Panc1 (cell line): Measurements from ENCODE around the gene MAP2K3. TPM values are rescaled to one million over a fixed set of nuclear protein-coding genes. Genes with fewer than 3 reads are reported as not detected.

Source experiments
- ATAC-seq: fragments of 200-7000 bp; cut with Tn5 transposase; 2 replicates; pipeline ENCODE4 v1.9.1; 2020; ENCODE audit warnings: mild to moderate bottlenecking, moderate library complexity
- BruUV-seq: library from RNA; stranded (reverse); fragments of 400-500 nt; replicated peaks from 2 replicates; lab custom pipeline; 2021; lab: Mats Ljungman, UMichigan
- CTCF ChIA-PET: fragments of 300-600 bp; sonication (Branson Sonifier 250); formaldehyde crosslinking; loops from one replicate; lab custom pipeline; 2022; ENCODE audit warnings: antibody characterized with exemption; lab: Charles Lee
- POLR2A ChIA-PET: fragments of 300-600 bp; sonication (Branson Sonifier 250); formaldehyde crosslinking; loops from one replicate; lab custom pipeline; 2022; ENCODE audit warnings: antibody characterized with exemption; lab: Charles Lee
- DNase-seq: peaks from one replicate; pipeline ENCODE4 v3.0.0-alpha.2; 2010; ENCODE audit warnings: low read depth, low spot score
- H3K27ac ChIP-seq: 2 replicates; pipeline ENCODE4 v1.5.1; 2011; ENCODE audit warnings: mild to moderate bottlenecking, low read length, inconsistent platforms
- H3K27me3 ChIP-seq: fragments of 200-500 bp; sonication (Bioruptor generic); 2 replicates; pipeline ENCODE4 v1.6.0; 2014; ENCODE audit warnings: low read length, inconsistent platforms; ENCODE audit not compliant: control insufficient read depth, insufficient read depth
- H3K36me3 ChIP-seq: fragments of 200-500 bp; sonication (Bioruptor generic); 2 replicates; pipeline ENCODE4 v1.5.1; 2014; ENCODE audit warnings: inconsistent platforms, mild to moderate bottlenecking, low read length, moderate library complexity; ENCODE audit not compliant: control insufficient read depth, insufficient read depth
- H3K4me1 ChIP-seq: 2 replicates; pipeline ENCODE4 v1.5.1; 2011; ENCODE audit warnings: inconsistent platforms, mild to moderate bottlenecking, low read length, moderate library complexity; ENCODE audit not compliant: control insufficient read depth, insufficient read depth
- H3K4me3 ChIP-seq, 2 experiments: 2 replicates each; pipeline ENCODE4 v1.5.1; 2011 to 2012; ENCODE audit warnings: low read depth in 2 of 2, low read length in 2 of 2, mild to moderate bottlenecking in 2 of 2, inconsistent platforms in 1 of 2, moderate library complexity in 1 of 2
- H3K9me3 ChIP-seq: fragments of 200-500 bp; sonication (Bioruptor generic); 2 replicates; pipeline ENCODE4 v1.5.1; 2014; ENCODE audit warnings: low read depth, mild to moderate bottlenecking, inconsistent platforms, low read length, moderate library complexity; ENCODE audit not compliant: control insufficient read depth, insufficient read depth
- CTCF ChIP-seq: fragments of 450-650 bp; IDR thresholded peaks from 2 replicates; pipeline ENCODE4 v1.5.1; 2017; ENCODE audit warnings: mild to moderate bottlenecking
- POLR2AphosphoS5 ChIP-seq: IDR thresholded peaks from 2 replicates; pipeline ENCODE4 v1.6.1; 2012; ENCODE audit warnings: mild to moderate bottlenecking, low read depth, low read length, moderate library complexity
- REST ChIP-seq, 2 experiments: IDR thresholded peaks; 2 replicates each; pipeline ENCODE4 v1.6.1; 2011 to 2012; ENCODE audit warnings: low read depth in 2 of 2, control low read depth in 1 of 2, low read length in 1 of 2, mild to moderate bottlenecking in 1 of 2, moderate library complexity in 1 of 2; ENCODE audit not compliant: insufficient read depth in 1 of 2
- SIN3A ChIP-seq: IDR thresholded peaks from 2 replicates; pipeline ENCODE4 v1.6.1; 2012; ENCODE audit warnings: low read depth, mild to moderate bottlenecking, low read length, moderate library complexity, borderline replicate concordance; ENCODE audit not compliant: insufficient read depth
- TCF7L2 ChIP-seq: IDR thresholded peaks from 2 replicates; pipeline ENCODE4 v1.6.1; 2011; ENCODE audit warnings: mild to moderate bottlenecking, low read depth, low read length, inconsistent platforms
- in situ Hi-C: cut with HindIII; loops from 2 replicates; pipeline ENCODE4 v1.10.0; 2016; ENCODE audit warnings: low sequenced_read_pairs, low pct_unique_long_range_greater_than_20kb
- intact Hi-C: fragments of 100-400 bp; cut with micrococcal nuclease; formaldehyde crosslinking; loops from one replicate; pipeline ENCODE4 v1.10.0; 2022; ENCODE audit not compliant: unreplicated experiment
- total RNA-seq: library from RNA; stranded (reverse); gene quantifications from one replicate; pipeline ENCODE4 v1.2.1, GENCODE V29; 2021; ENCODE audit not compliant: unreplicated experiment

Gene MAP2K3
- total RNA-seq, 1 experiment from 2014 or later: 44.4 TPM

GRCh38 chr17:21287703-21288449, 3.4 kb downstream of the MAP2K3 start:
- H3K4me1 ChIP-seq: peaks cover 38% of the 10 kb centered on the region
- peak; percentile 86; the same call in 1 of the 2 replicates for TF ChIP-seq SIN3A
- TF ChIP-seq POLR2AphosphoS5: peak; percentile 63; the same call in 1 of the 2 replicates
- TF ChIP-seq CTCF: no peak
- no TSS peak for BruUV-seq
- peak overlapping the region; percentile 90 for H3K27ac ChIP-seq
- in situ Hi-C loops: no loop called here
- H3K36me3 ChIP-seq: peaks cover 2% of the 10 kb centered on the region; the same call in 1 of the 2 replicates
- DNase-seq (peak; percentile 83), ATAC-seq (peak; percentile 76)
- CTCF ChIA-PET: no interaction called here
- intact Hi-C loops: loop anchor here (10.0 kb wide), 1 partner anchor 163 kb away; the partner anchor contains the start of gene DHRS7B
- H3K9me3 ChIP-seq: no peaks in the 10 kb centered on the region
- POLR2A ChIA-PET: no interaction called here
- no peaks in the 10 kb centered on the region for H3K27me3 ChIP-seq
- H3K4me3 ChIP-seq: peak overlapping the region; percentile 8 to 65

- CTCF ChIA-PET: no interaction called here
- in situ Hi-C loops (no loop called here), intact Hi-C loops (loop anchor here (10.0 kb wide), 1 partner anchor 164 kb away; the partner anchor contains the start of gene DHRS7B)
- peaks cover 2% of the 10 kb centered on the region; the same call in 1 of the 2 replicates for H3K36me3 ChIP-seq
- peaks cover 36% of the 10 kb centered on the region for H3K4me1 ChIP-seq
- ATAC-seq: no peak
- DNase-seq: no peak
- POLR2A ChIA-PET: no interaction called here
- TF ChIP-seq CTCF (no peak), SIN3A (no peak), POLR2AphosphoS5 (no peak), REST (IDR thresholded peaks at IDR 0.05; ENCODE audit: insufficient read depth in 1 of 2, low read depth in 2 of 2, low read length in 1 of 2) (no peak), TCF7L2 (no peak)
- peak overlapping the region; percentile 90 for H3K27ac ChIP-seq
- H3K9me3 ChIP-seq: no peaks in the 10 kb centered on the region
- H3K27me3 ChIP-seq: no peaks in the 10 kb centered on the region
- peak overlapping the region in 1 of 2 experiments; percentile 25; a peak in 3 of 4 replicates for H3K4me3 ChIP-seq
- no TSS peak for BruUV-seq
Measured at GRCh38 chr17:21288571-21289017, 4.1 kb downstream of the MAP2K3 start.
